NOMO-1 treated with DMSO at 0.1 percent for 48 hours (cell line): ENCODE results near the gene AKAP17A.
"Not testable (repeated sequence)": the region's sequence is repeated elsewhere in the genome, so short reads cannot be mapped to it uniquely, and the experiment has no call there.

ENCODE experiments used
- DNase-seq: peaks from one replicate; lab custom pipeline; 2025; ENCODE audit not compliant: unreplicated experiment; lab: John Stamatoyannopoulos, UW

AKAP17A gene

GRCh38 chrX:1601051-1601767 lies 9.8 kb downstream of the AKAP17A start:
- no peak for DNase-seq

GRCh38 chrX:1601768-1602085 lies 10.3 kb downstream of the AKAP17A start:
- no peak for DNase-seq

- no peak for DNase-seq
These were observed 10.9 kb downstream of the AKAP17A start for GRCh38 chrX:1602299-1602698.

- DNase-seq = no peak
These were observed 15.1 kb downstream of the AKAP17A start for GRCh38 chrX:1606496-1606895.

- no peak for DNase-seq
These were observed 17.9 kb downstream of the AKAP17A start for GRCh38 chrX:1609311-1609710.

- no peak for DNase-seq
These were observed 18.4 kb downstream of the AKAP17A start for GRCh38 chrX:1609762-1610161.

- DNase-seq = no peak
These were observed 18.8 kb downstream of the AKAP17A start for GRCh38 chrX:1610166-1610565.

- no peak for DNase-seq
These were observed 19.3 kb downstream of the AKAP17A start for GRCh38 chrX:1610736-1611135.

- DNase-seq = no peak
These were observed 21.4 kb downstream of the AKAP17A start for GRCh38 chrX:1612641-1613286.

GRCh38 chrX:1614927-1615326 lies 23.5 kb downstream of the AKAP17A start, which contains the start of gene ASMT:
TSS of gene ASMT (plus strand) at chrX:1615059. CDS start at chrX:1615200, 141 bp downstream.
- no peak for DNase-seq

- no peak for DNase-seq
These were observed 27.3 kb downstream of the AKAP17A start for GRCh38 chrX:1618689-1619088.

GRCh38 chrX:1623691-1624090 lies 32.3 kb downstream of the AKAP17A start:
- DNase-seq = no peak

- not testable (repeated sequence) for DNase-seq
These were observed 32.9 kb downstream of the AKAP17A start for GRCh38 chrX:1624158-1624860.

- DNase-seq = not testable (repeated sequence)
These were observed 33.4 kb downstream of the AKAP17A start for GRCh38 chrX:1624861-1625215.

- no peak for DNase-seq
These were observed 37.8 kb downstream of the AKAP17A start for GRCh38 chrX:1629244-1629643.

GRCh38 chrX:1646009-1646408 lies 54.6 kb downstream of the AKAP17A start:
- DNase-seq = no peak

- no peak for DNase-seq
These were observed 58.2 kb downstream of the AKAP17A start for GRCh38 chrX:1649621-1650020.
